Loucy (cell line): ENCODE data around the gene KCND1.
A peak's percentile ranks its signal among the peaks of the same experiment; 100 is the strongest.

Experiments used
- H2AFZ ChIP-seq: fragments of 200-600 bp; sonication (generic); 2 replicates; pipeline ENCODE4 v1.6.0; 2016; ENCODE audit warnings: antibody characterized with exemption, mild to moderate bottlenecking, low read length, moderate library complexity
- H3F3A ChIP-seq: fragments of 200-600 bp; 2 replicates; pipeline ENCODE4 v1.6.0; 2016; ENCODE audit warnings: antibody characterized with exemption, low read depth, mild to moderate bottlenecking
- H3K27me3 ChIP-seq: fragments of 200-600 bp; sonication (generic); 2 replicates; pipeline ENCODE4 v1.6.1; 2014; ENCODE audit warnings: low read length, mild to moderate bottlenecking; ENCODE audit not compliant: insufficient read depth, poor library complexity, severe bottlenecking
- H3K36me3 ChIP-seq: fragments of 200-600 bp; sonication (generic); 2 replicates; pipeline ENCODE4 v1.6.1; 2016; ENCODE audit warnings: low read length; ENCODE audit not compliant: insufficient read depth
- H3K4me1 ChIP-seq: fragments of 200-600 bp; sonication (generic); 2 replicates; pipeline ENCODE4 v1.5.1; 2014; ENCODE audit warnings: low read length, mild to moderate bottlenecking; ENCODE audit not compliant: insufficient read depth, poor library complexity, severe bottlenecking
- H3K4me2 ChIP-seq: fragments of 200-600 bp; sonication (generic); 2 replicates; pipeline ENCODE4 v1.6.0; 2014; ENCODE audit warnings: antibody characterized with exemption, low read length, low read depth, mild to moderate bottlenecking; ENCODE audit not compliant: poor library complexity, severe bottlenecking
- H3K4me3 ChIP-seq: fragments of 200-600 bp; sonication (generic); 2 replicates; pipeline ENCODE4 v1.5.1; 2014; ENCODE audit warnings: low read length, mild to moderate bottlenecking, mixed read lengths; ENCODE audit not compliant: poor library complexity, severe bottlenecking
- H3K79me2 ChIP-seq: fragments of 200-600 bp; sonication (generic); 2 replicates; pipeline ENCODE4 v1.6.1; 2014; ENCODE audit warnings: low read length; ENCODE audit not compliant: insufficient read depth
- H3K9ac ChIP-seq: fragments of 200-600 bp; sonication (generic); 2 replicates; pipeline ENCODE4 v1.6.0; 2014; ENCODE audit warnings: mild to moderate bottlenecking, low read depth, low read length, moderate library complexity; ENCODE audit not compliant: poor library complexity, severe bottlenecking
- H3K9me2 ChIP-seq: fragments of 200-600 bp; sonication (generic); replicated peaks from 2 replicates; pipeline ENCODE4 v1.6.1; 2016; ENCODE audit warnings: low read depth, low read length, mixed read lengths
- H3K9me3 ChIP-seq: fragments of 200-600 bp; sonication (generic); 2 replicates; pipeline ENCODE4 v1.6.1; 2014; ENCODE audit warnings: mild to moderate bottlenecking, antibody characterized with exemption, low read length, low read depth; ENCODE audit not compliant: insufficient read depth
- H4K20me1 ChIP-seq: fragments of 200-600 bp; sonication (generic); 2 replicates; pipeline ENCODE4 v1.6.0; 2014; ENCODE audit warnings: antibody characterized with exemption, low read length, mild to moderate bottlenecking; ENCODE audit not compliant: insufficient read depth, poor library complexity, severe bottlenecking
- CTCF ChIP-seq: fragments of 200-600 bp; sonication (generic); conservative IDR thresholded peaks from 2 replicates; pipeline ENCODE4 v1.5.1; 2014; ENCODE audit warnings: mild to moderate bottlenecking, antibody characterized with exemption, low read length
- EZH2phosphoT487 ChIP-seq: fragments of 200-600 bp; IDR thresholded peaks from 2 replicates; pipeline ENCODE4 v1.6.1; 2018; ENCODE audit warnings: antibody characterized with exemption, mild to moderate bottlenecking, moderate library complexity, borderline replicate concordance

Gene KCND1

GRCh38 chrX:48948589-48948988, 23.1 kb downstream of the KCND1 start:
- Histone ChIP-seq H2AFZ (no peak overlapping the region), H3K4me2 (no peak overlapping the region), H4K20me1 (peaks cover 7% of the 10 kb centered on the region), H3K9ac (no peak overlapping the region), H3K4me3 (no peak overlapping the region), H3K79me2 (peaks cover 54% of the 10 kb centered on the region), H3K9me3 (no peaks in the 10 kb centered on the region), H3K4me1 (peaks cover 1% of the 10 kb centered on the region), H3K9me2 (no peaks in the 10 kb centered on the region), H3F3A (no peaks in the 10 kb centered on the region), H3K36me3 (peaks cover 7% of the 10 kb centered on the region; the same call in 1 of the 2 replicates), H3K27me3 (no peaks in the 10 kb centered on the region)
- TF ChIP-seq CTCF = no peak
- TF ChIP-seq EZH2phosphoT487 = no peak

GRCh38 chrX:48945517-48946348, 25.9 kb downstream of the KCND1 start:
- Histone ChIP-seq H3F3A (no peaks in the 10 kb centered on the region), H3K79me2 (peaks cover 39% of the 10 kb centered on the region), H4K20me1 (peaks cover 7% of the 10 kb centered on the region), H3K4me3 (no peak overlapping the region), H2AFZ (no peak overlapping the region), H3K9ac (no peak overlapping the region), H3K27me3 (no peaks in the 10 kb centered on the region), H3K9me2 (no peaks in the 10 kb centered on the region), H3K4me2 (no peak overlapping the region), H3K9me3 (no peaks in the 10 kb centered on the region), H3K36me3 (peaks cover 20% of the 10 kb centered on the region; the same call in 1 of the 2 replicates), H3K4me1 (no peaks in the 10 kb centered on the region)
- no peak for TF ChIP-seq EZH2phosphoT487
- TF ChIP-seq CTCF = peak; percentile 64

GRCh38 chrX:48942895-48943294, 28.7 kb downstream of the KCND1 start:
- H3K79me2 ChIP-seq = peaks cover 42% of the 10 kb centered on the region
- H4K20me1 ChIP-seq = peaks cover 7% of the 10 kb centered on the region

More at GRCh38 chrX:48942895-48943294, 28.7 kb downstream of the KCND1 start:
- peaks cover 1% of the 10 kb centered on the region for H3K4me1 ChIP-seq
- no peaks in the 10 kb centered on the region for H3K27me3 ChIP-seq
- no peak overlapping the region for H3K4me3 ChIP-seq
- no peak overlapping the region for H2AFZ ChIP-seq
- H3K9ac ChIP-seq = no peak overlapping the region
- H3K9me2 ChIP-seq = no peaks in the 10 kb centered on the region
- TF ChIP-seq CTCF = no peak
- no peak for TF ChIP-seq EZH2phosphoT487
- H3K36me3 ChIP-seq = peaks cover 34% of the 10 kb centered on the region; the same call in 1 of the 2 replicates
- no peaks in the 10 kb centered on the region for H3K9me3 ChIP-seq
- H3F3A ChIP-seq = no peaks in the 10 kb centered on the region
- no peak overlapping the region for H3K4me2 ChIP-seq
